GM19193 (cell line): ENCODE measurements around the gene BOC.

Experiments
- POLR2A ChIP-seq: IDR thresholded peaks from 4 replicates; pipeline ENCODE4 v1.6.1; 2011; ENCODE audit not compliant: insufficient read depth, insufficient read length; ENCODE audit errors: extremely low read depth

Gene BOC

DNA sequence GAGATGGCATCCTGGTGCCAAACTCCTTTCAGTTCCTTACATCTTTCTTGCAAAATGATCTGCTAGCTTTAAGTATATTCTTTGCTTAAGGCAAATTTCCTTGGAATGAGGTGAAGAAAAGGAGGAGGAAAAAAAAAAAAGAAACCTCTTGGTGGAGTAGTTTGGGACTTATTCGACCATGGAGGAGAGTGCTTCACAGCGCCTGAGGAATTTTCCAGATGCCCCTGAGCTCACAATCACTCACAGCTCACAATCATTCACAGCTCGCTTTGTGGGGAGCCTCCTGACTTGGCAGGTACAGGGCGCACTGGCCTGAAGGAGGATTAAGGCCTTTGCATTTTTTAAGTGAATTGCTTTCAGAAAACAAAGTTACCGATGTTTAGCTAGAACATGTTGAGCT is 53.9 kb downstream of the BOC start:
- no peak for TF ChIP-seq POLR2A

GRCh38 chr3:113266738-113267137 is 55.4 kb downstream of the BOC start:
- TF ChIP-seq POLR2A: no peak

DNA sequence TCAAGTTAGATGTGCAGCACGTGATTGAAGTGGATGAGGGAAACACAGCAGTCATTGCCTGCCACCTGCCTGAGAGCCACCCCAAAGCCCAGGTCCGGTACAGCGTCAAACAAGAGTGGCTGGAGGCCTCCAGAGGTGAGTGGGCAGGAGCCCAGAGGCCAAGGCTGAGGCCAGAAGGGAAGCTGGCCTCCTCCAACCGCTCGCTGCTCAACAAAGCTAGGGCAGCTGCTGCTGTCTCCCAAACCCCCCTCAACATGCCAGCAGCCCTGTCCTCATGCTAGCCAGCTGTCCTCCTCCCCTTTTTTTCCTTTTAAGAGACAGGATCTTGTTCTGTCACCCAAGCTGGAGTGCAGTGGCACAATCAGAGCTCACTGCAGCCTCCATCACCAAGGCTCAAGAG is 57.0 kb downstream of the BOC start:
- TF ChIP-seq POLR2A: no peak

GRCh38 chr3:113268942-113269341 is 57.6 kb downstream of the BOC start:
- TF ChIP-seq POLR2A: no peak

GRCh38 chr3:113269661-113270060 is 58.3 kb downstream of the BOC start:
- no peak for TF ChIP-seq POLR2A

DNA sequence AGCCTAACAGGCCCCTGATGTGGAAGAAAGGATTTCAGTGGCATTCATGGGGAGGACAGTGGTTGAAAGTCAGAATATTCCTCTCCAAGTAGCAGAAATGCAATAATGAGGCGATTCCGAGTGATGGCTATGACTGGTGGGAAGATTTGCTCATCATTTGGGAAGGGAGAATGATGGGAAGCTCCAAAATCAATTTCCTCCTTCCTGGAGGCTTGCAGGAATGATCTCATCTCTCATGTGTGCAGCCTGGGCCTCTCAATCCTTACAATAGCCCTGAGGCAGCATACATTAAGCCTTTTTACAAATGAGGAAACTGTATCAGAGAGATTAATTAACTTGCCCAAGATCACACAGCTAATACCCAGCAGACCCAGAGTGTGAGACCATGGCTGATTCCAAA is 58.7 kb downstream of the BOC start:
- TF ChIP-seq POLR2A: no peak

GRCh38 chr3:113270786-113271185 is 59.4 kb downstream of the BOC start:
- TF ChIP-seq POLR2A: no peak

- no peak for TF ChIP-seq POLR2A
Observed at GRCh38 chr3:113271189-113271588, 59.8 kb downstream of the BOC start.

DNA sequence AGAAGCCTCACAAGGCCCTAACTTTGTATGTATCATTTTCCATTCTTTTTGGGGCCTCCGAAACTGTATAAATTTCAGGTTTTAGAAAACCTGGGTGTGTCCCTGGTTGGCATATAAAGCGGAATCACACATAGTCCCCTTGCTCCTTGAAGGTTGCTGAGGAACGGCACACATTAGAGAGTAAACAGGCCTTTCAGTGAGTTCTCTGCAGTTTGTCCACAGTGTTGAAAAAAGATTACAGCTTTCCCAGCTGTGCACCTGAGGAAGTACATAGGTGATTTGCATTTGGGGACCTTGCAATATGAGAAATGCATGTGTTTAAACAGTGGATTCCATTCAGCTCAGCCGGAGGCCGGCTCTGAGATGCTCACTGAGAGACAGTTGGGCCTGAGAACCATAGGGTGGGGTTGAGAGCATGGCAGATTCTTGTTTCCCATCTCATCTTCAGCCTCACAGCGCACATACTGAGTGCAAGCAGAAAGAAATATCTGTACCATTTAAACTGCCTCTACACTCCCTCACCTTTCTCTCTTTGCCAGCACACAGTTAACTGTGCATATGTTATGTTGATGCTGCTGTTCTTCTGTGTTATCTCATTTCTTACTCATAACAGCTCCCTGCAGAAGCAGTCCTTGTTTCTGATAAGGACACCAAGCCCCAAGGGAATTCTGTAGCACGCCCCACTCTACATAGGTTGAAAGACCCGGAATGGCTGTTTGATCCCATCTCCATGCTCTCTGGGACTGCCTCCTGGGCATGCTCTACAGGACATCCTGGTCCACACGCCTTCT is 60.4 kb downstream of the BOC start:
- TF ChIP-seq POLR2A: no peak

DNA sequence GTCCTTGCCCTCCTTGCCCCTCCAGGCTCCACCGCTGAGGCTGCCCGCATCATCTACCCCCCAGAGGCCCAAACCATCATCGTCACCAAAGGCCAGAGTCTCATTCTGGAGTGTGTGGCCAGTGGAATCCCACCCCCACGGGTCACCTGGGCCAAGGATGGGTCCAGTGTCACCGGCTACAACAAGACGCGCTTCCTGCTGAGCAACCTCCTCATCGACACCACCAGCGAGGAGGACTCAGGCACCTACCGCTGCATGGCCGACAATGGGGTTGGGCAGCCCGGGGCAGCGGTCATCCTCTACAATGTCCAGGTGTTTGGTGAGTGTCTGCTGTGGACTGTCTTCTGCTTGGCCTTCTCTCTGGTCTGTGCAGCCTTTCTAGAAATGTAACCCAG is 61.0 kb downstream of the BOC start:
- TF ChIP-seq POLR2A: no peak

DNA sequence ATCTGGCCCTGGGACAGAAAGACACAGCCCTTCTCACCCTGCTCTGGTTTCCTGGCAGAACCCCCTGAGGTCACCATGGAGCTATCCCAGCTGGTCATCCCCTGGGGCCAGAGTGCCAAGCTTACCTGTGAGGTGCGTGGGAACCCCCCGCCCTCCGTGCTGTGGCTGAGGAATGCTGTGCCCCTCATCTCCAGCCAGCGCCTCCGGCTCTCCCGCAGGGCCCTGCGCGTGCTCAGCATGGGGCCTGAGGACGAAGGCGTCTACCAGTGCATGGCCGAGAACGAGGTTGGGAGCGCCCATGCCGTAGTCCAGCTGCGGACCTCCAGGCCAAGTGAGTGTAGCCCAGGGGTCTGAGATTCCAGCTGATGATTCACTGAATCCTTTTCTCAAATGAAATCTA is 61.7 kb downstream of the BOC start:
- no peak for TF ChIP-seq POLR2A

GRCh38 chr3:113273604-113274378 is 62.4 kb downstream of the BOC start:
- TF ChIP-seq POLR2A: no peak

DNA sequence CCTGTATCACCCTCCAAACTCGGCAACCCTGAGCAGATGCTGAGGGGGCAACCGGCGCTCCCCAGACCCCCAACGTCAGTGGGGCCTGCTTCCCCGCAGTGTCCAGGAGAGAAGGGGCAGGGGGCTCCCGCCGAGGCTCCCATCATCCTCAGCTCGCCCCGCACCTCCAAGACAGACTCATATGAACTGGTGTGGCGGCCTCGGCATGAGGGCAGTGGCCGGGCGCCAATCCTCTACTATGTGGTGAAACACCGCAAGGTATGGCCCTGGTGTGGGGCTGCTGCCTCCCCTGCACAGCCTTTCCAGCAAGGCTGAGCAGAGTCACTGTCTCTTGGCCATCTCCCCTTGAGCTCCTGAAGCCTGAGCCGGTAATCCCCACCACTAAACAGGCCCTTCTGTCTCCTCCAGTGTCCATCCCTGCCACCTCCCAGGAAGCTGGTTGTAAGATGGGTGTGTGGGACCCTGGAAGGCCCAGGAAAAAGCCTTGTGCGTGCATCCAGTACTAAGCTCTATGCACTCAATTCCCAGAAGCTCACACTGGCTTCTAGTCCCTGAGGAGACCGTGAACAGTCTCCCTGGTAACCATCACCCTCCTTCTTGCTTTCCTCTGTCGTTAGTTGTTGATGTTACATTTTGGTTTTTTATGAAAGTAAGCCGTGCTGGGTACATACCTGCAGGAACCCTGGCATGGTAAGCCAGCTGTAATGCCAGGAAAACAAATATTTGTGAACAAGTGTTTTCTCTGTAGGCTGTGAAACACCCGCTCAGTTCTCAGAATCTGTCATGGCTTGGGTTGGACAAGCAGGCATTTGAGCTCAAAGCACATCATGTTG is 63.3 kb downstream of the BOC start:
- no peak for TF ChIP-seq POLR2A

DNA sequence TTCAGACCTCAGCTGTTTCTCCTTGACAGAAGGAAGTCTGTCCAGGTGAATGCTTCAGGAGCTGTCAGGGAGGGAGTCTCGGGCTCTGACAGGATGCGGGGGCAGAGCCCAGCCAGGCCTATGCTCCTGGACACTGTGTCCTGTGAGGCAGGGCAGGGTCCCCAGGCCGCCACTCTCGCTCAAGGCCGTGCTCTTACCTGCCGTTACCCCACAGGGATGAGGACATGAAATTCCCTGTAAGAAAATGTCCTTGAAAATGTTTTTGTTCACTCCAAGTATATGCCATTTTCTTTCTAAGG is 63.9 kb downstream of the BOC start:
- no peak for TF ChIP-seq POLR2A

- no peak for TF ChIP-seq POLR2A
Observed at GRCh38 chr3:113275583-113275928, 64.2 kb downstream of the BOC start.
